Stomach (tissue), 9 donors: Measurements from ENCODE around the gene IL18R1. TPM values are rescaled to one million over a fixed set of nuclear protein-coding genes. Genes with fewer than 3 reads are reported as not detected.

Experiments used
- DNase-seq, 2 donors: peaks; one replicate each; pipeline versions ENCODE4 v3.0.0 to v3.0.0-alpha.2; 2013 to 2019
- H3K27ac ChIP-seq, 5 donors: fragments of 200-600 bp in 4 of 5; sonication (generic) in 4 of 5; one replicate each; pipeline ENCODE4 v1.5.1; 2013 to 2019; ENCODE audit warnings: mild to moderate bottlenecking in 1 of 5, moderate library complexity in 1 of 5
- H3K27me3 ChIP-seq, 3 donors: fragments of 200-600 bp; sonication (generic); one replicate each; pipeline ENCODE4 v1.5.1; 2017 to 2019; ENCODE audit warnings: mixed run types in 1 of 3
- H3K36me3 ChIP-seq, 4 donors: fragments of 200-600 bp; sonication (generic); 1 replicate in 3 of 4; 2 replicates in 1 of 4; pipeline ENCODE4 v1.5.1; 2016 to 2019
- H3K4me1 ChIP-seq, 4 donors: fragments of 200-600 bp; sonication (generic); one replicate each; pipeline ENCODE4 v1.5.1; 2016 to 2019
- H3K4me3 ChIP-seq, 4 donors: fragments of 200-600 bp; sonication (generic) in 3 of 4; one replicate each; pipeline ENCODE4 v1.5.1; 2016 to 2019; ENCODE audit warnings: mild to moderate bottlenecking in 1 of 4
- H3K9me3 ChIP-seq, 4 donors: fragments of 200-600 bp; sonication (generic); one replicate each; pipeline ENCODE4 v1.5.1; 2016 to 2019
- CTCF ChIP-seq, 7 experiments: fragments of 450-650 bp in 4 of 7; fragments of 200-600 bp in 3 of 7; sonication (generic) in 3 of 7; IDR thresholded peaks; one replicate each; pipeline ENCODE4 v1.5.1; 2016 to 2019; ENCODE audit warnings: antibody characterized with exemption in 7 of 7, control low read depth in 2 of 7, mild to moderate bottlenecking in 1 of 7
- EP300 ChIP-seq: sonication (generic); formaldehyde crosslinking; IDR thresholded peaks from one replicate; pipeline ENCODE4 v1.6.1; 2017; ENCODE audit warnings: antibody characterized with exemption
- POLR2A ChIP-seq, 4 donors: fragments of 450-650 bp; IDR thresholded peaks; one replicate each; pipeline ENCODE4 v1.6.1; 2016; ENCODE audit warnings: antibody characterized with exemption in 4 of 4, control low read depth in 2 of 4, mild to moderate bottlenecking in 1 of 4, moderate library complexity in 1 of 4
- POLR2AphosphoS5 ChIP-seq, 3 donors: sonication (generic); formaldehyde crosslinking; IDR thresholded peaks; one replicate each; pipeline ENCODE4 v1.6.1; 2016; ENCODE audit warnings: antibody characterized with exemption in 3 of 3
- WGBS, 5 donors: extraction: QIAGEN DNeasy Blood & Tissue Kit in 3 of 5; methylation state at CpG; one replicate each; pipeline versions ENCODE4 v1.1.5 to v1.1.7; 2013 to 2018; 5-methylcytosine and 5-hydroxymethylcytosine counted together
- intact Hi-C: fragments of 100-400 bp; cut with DNase I; formaldehyde crosslinking; loops from one replicate; pipeline ENCODE4 v1.15.1; 2023; ENCODE audit warnings: low total_unique reads
- polyA plus RNA-seq, 3 donors: library from polyadenylated mRNA; stranded (reverse); fragments of 200-250 nt; gene quantifications; one replicate each; pipeline ENCODE4 v1.2.3, GENCODE V29; 2013
- total RNA-seq, 5 donors: library from RNA; depleted of rRNA; stranded (reverse); fragments of >200 nt; gene quantifications; one replicate each; pipeline versions ENCODE4 v1.1.0 to v1.2.3, GENCODE V29; 2014 to 2016
- donor health status: healthy with polysubstance abuse.
- donor health status: Bipolar disorder and iron deficiency.
- donor health status: healthy.

IL18R1 gene
- total and polyA plus RNA-seq, 8 donors: 0.29 to 83.9 (median 2.5) TPM

GRCh38 chr2:102340778-102341177, 14.8 kb upstream of the IL18R1 start:
- H3K36me3 ChIP-seq: no peaks in the 10 kb centered on the region
- no peak for DNase-seq
- peak overlapping the region in 1 of 5 donors; percentile 31 for H3K27ac ChIP-seq
- TF ChIP-seq POLR2A (IDR thresholded peaks at IDR 0.05): no peak
- no peak for TF ChIP-seq POLR2AphosphoS5 (IDR thresholded peaks at IDR 0.05)
- no peak for TF ChIP-seq EP300
- TF ChIP-seq CTCF (IDR thresholded peaks at IDR 0.05): no peak
- 74 to 93% (median 89%) methylated on average over 7 of the region's 7 CpGs for WGBS, 5 donors
- peaks cover 0 to 5% (median 0%) of the 10 kb centered on the region in 4 donors for H3K4me1 ChIP-seq
- H3K4me3 ChIP-seq: no peak overlapping the region
- no peaks in the 10 kb centered on the region for H3K9me3 ChIP-seq
- intact Hi-C loops: no loop called here
- no peaks in the 10 kb centered on the region for H3K27me3 ChIP-seq

- Histone ChIP-seq H3K4me3 (no peak overlapping the region), H3K36me3 (no peaks in the 10 kb centered on the region), H3K27me3 (no peaks in the 10 kb centered on the region), H3K27ac (no peak overlapping the region), H3K9me3 (no peaks in the 10 kb centered on the region), H3K4me1 (no peaks in the 10 kb centered on the region)
- TF ChIP-seq POLR2A (IDR thresholded peaks at IDR 0.05) (no peak), EP300 (no peak), CTCF (IDR thresholded peaks at IDR 0.05) (no peak), POLR2AphosphoS5 (IDR thresholded peaks at IDR 0.05) (no peak)
- peak in 1 of 2 donors; percentile 36 for DNase-seq
- 26 to 33% (median 28%) methylated on average over 3 of the region's 3 CpGs for WGBS, 5 donors
- intact Hi-C loops: no loop called here
Measured at GRCh38 chr2:102342888-102343287, 12.7 kb upstream of the IL18R1 start.

GRCh38 chr2:102344397-102344796, 11.2 kb upstream of the IL18R1 start:
- Histone ChIP-seq H3K36me3 (no peaks in the 10 kb centered on the region), H3K4me1 (no peaks in the 10 kb centered on the region), H3K27me3 (no peaks in the 10 kb centered on the region), H3K9me3 (no peaks in the 10 kb centered on the region), H3K4me3 (no peak overlapping the region), H3K27ac (no peak overlapping the region)
- intact Hi-C loops: no loop called here
- DNase-seq: no peak
- whole genome bisulfite sequencing, 5 donors: 88 to 91% (median 90%) methylated on average over 3 of the region's 3 CpGs
- TF ChIP-seq POLR2AphosphoS5 (IDR thresholded peaks at IDR 0.05) (no peak), CTCF (IDR thresholded peaks at IDR 0.05) (no peak), POLR2A (IDR thresholded peaks at IDR 0.05) (no peak), EP300 (no peak)

- H3K4me3 ChIP-seq: no peak overlapping the region
- no peaks in the 10 kb centered on the region for H3K9me3 ChIP-seq
- H3K4me1 ChIP-seq: no peaks in the 10 kb centered on the region
- no peak overlapping the region for H3K27ac ChIP-seq
- WGBS, 5 donors: 77 to 90% (median 83%) methylated on average over 4 of the region's 4 CpGs
- TF ChIP-seq CTCF (IDR thresholded peaks at IDR 0.05) (no peak), POLR2AphosphoS5 (IDR thresholded peaks at IDR 0.05) (no peak), EP300 (no peak), POLR2A (IDR thresholded peaks at IDR 0.05) (no peak)
- intact Hi-C loops: no loop called here
- no peaks in the 10 kb centered on the region for H3K27me3 ChIP-seq
- DNase-seq: no peak
- H3K36me3 ChIP-seq: no peaks in the 10 kb centered on the region
Measured at GRCh38 chr2:102345329-102345920, 10.2 kb upstream of the IL18R1 start.
